ENCODE data around the gene GPS1. TPM values are rescaled to one million over a fixed set of nuclear protein-coding genes. Genes with fewer than 3 reads are reported as not detected.

The GPS1 gene
- total RNA-seq, 2 donors from 2014 or later: 112 to 114 TPM

GRCh38 chr17:82028246-82028645 is 23.5 kb upstream of the GPS1 start:
- no peak for ATAC-seq

GRCh38 chr17:82028966-82029365 is 22.7 kb upstream of the GPS1 start:
- H3K27me3 Mint-ChIP-seq: no peaks in the 10 kb centered on the region
- no peak overlapping the region for H3K27ac Mint-ChIP-seq
- peaks cover 10% of the 10 kb centered on the region in 2 donors for H3K4me1 Mint-ChIP-seq (ENCODE audit: low read depth in 2 of 2)
- no peak for ATAC-seq
- H3K9me3 Mint-ChIP-seq: no peaks in the 10 kb centered on the region
- H3K36me3 Mint-ChIP-seq: no peaks in the 10 kb centered on the region
- no peak overlapping the region for H3K4me3 Mint-ChIP-seq
- DNase-seq (ENCODE audit: low spot score): no peak

More at GRCh38 chr17:82028246-82028645, 23.5 kb upstream of the GPS1 start:
- no peaks in the 10 kb centered on the region for H3K27me3 Mint-ChIP-seq
- no peaks in the 10 kb centered on the region for H3K36me3 Mint-ChIP-seq
- H3K4me3 Mint-ChIP-seq: no peak overlapping the region
- no peaks in the 10 kb centered on the region for H3K9me3 Mint-ChIP-seq
- H3K4me1 Mint-ChIP-seq (ENCODE audit: low read depth in 2 of 2): peaks cover 14% of the 10 kb centered on the region in 2 donors
- no peak for DNase-seq (ENCODE audit: low spot score)
- H3K27ac Mint-ChIP-seq: no peak overlapping the region

- DNase-seq (ENCODE audit: low spot score) (no peak), ATAC-seq (no peak)
- no peaks in the 10 kb centered on the region for H3K36me3 Mint-ChIP-seq
- no peaks in the 10 kb centered on the region for H3K27me3 Mint-ChIP-seq
- H3K4me3 Mint-ChIP-seq: peak overlapping the region; percentile 51
- no peak overlapping the region for H3K27ac Mint-ChIP-seq
- peaks cover 6 to 10% of the 10 kb centered on the region in 2 donors for H3K4me1 Mint-ChIP-seq (ENCODE audit: low read depth in 2 of 2)
- no peaks in the 10 kb centered on the region for H3K9me3 Mint-ChIP-seq
Observed at GRCh38 chr17:82029391-82029790, 22.3 kb upstream of the GPS1 start.

- ATAC-seq: no peak
- peak overlapping the region; percentile 85 for H3K4me3 Mint-ChIP-seq
- no peaks in the 10 kb centered on the region for H3K36me3 Mint-ChIP-seq
- H3K9me3 Mint-ChIP-seq: no peaks in the 10 kb centered on the region
- DNase-seq (ENCODE audit: low spot score): no peak
- no peak overlapping the region for H3K27ac Mint-ChIP-seq
- peaks cover 9 to 10% of the 10 kb centered on the region in 2 donors for H3K4me1 Mint-ChIP-seq (ENCODE audit: low read depth in 2 of 2)
- H3K27me3 Mint-ChIP-seq: no peaks in the 10 kb centered on the region
Observed at GRCh38 chr17:82029990-82030469, 21.7 kb upstream of the GPS1 start.

GRCh38 chr17:82030470-82031302 is 21.0 kb upstream of the GPS1 start:
- Mint-ChIP-seq H3K36me3 (no peaks in the 10 kb centered on the region), H3K9me3 (no peaks in the 10 kb centered on the region), H3K4me3 (peak overlapping the region; percentile 85), H3K4me1 (ENCODE audit: low read depth in 2 of 2) (peaks cover 11 to 16% of the 10 kb centered on the region in 2 donors), H3K27ac (no peak overlapping the region), H3K27me3 (no peaks in the 10 kb centered on the region)
- peak; percentile 86 for DNase-seq (ENCODE audit: low spot score)
- peak; percentile 79 to 88 for ATAC-seq

GRCh38 chr17:82031303-82031884 is 20.3 kb upstream of the GPS1 start, which contains the start of gene RAC3:
TSS of gene RAC3 (plus strand) at chr17:82031678. CDS start at chr17:82031762, 84 bp downstream.
- Mint-ChIP-seq H3K27ac (no peak within 1 kb of the TSS), H3K27me3 (no peaks in the 10 kb centered on the region), H3K9me3 (no peaks in the 10 kb centered on the region), H3K4me3 (peak within 1 kb of the TSS; percentile 85), H3K4me1 (ENCODE audit: low read depth in 2 of 2) (peaks cover 11 to 13% of the 10 kb centered on the region in 2 donors), H3K36me3 (no peaks in the 10 kb centered on the region)
- DNase-seq (ENCODE audit: low spot score) (no peak), ATAC-seq (peak; percentile 7 to 28)

GRCh38 chr17:82031885-82032627 is 19.6 kb upstream of the GPS1 start:
- Mint-ChIP-seq H3K4me1 (ENCODE audit: low read depth in 2 of 2) (peaks cover 11 to 13% of the 10 kb centered on the region in 2 donors), H3K9me3 (no peaks in the 10 kb centered on the region), H3K36me3 (no peaks in the 10 kb centered on the region), H3K4me3 (no peak overlapping the region), H3K27me3 (no peaks in the 10 kb centered on the region), H3K27ac (no peak overlapping the region)
- DNase-seq (ENCODE audit: low spot score) (no peak), ATAC-seq (peak in 1 of 2 donors; percentile 24)

GRCh38 chr17:82033359-82034085 is 18.2 kb upstream of the GPS1 start:
- no peak for DNase-seq (ENCODE audit: low spot score)
- Mint-ChIP-seq H3K27me3 (no peaks in the 10 kb centered on the region), H3K27ac (no peak overlapping the region), H3K4me1 (ENCODE audit: low read depth in 2 of 2) (peaks cover 18 to 20% of the 10 kb centered on the region in 2 donors), H3K9me3 (no peaks in the 10 kb centered on the region), H3K4me3 (no peak overlapping the region), H3K36me3 (no peaks in the 10 kb centered on the region)
- ATAC-seq: no peak

GRCh38 chr17:82034371-82035011 is 17.2 kb upstream of the GPS1 start:
- Mint-ChIP-seq H3K9me3 (no peaks in the 10 kb centered on the region), H3K4me1 (ENCODE audit: low read depth in 2 of 2) (peaks cover 15 to 22% of the 10 kb centered on the region in 2 donors), H3K27ac (no peak overlapping the region), H3K27me3 (no peaks in the 10 kb centered on the region), H3K4me3 (no peak overlapping the region), H3K36me3 (no peaks in the 10 kb centered on the region)
- no peak for DNase-seq (ENCODE audit: low spot score)
- ATAC-seq: no peak

GRCh38 chr17:82035488-82035887 is 16.2 kb upstream of the GPS1 start:
- Mint-ChIP-seq H3K36me3 (no peaks in the 10 kb centered on the region), H3K27ac (no peak overlapping the region), H3K4me1 (ENCODE audit: low read depth in 2 of 2) (peaks cover 12 to 18% of the 10 kb centered on the region in 2 donors), H3K9me3 (no peaks in the 10 kb centered on the region), H3K4me3 (peak overlapping the region; percentile 12), H3K27me3 (no peaks in the 10 kb centered on the region)
- DNase-seq (ENCODE audit: low spot score) (no peak), ATAC-seq (no peak)

GRCh38 chr17:82035956-82036633 is 15.6 kb upstream of the GPS1 start:
- Mint-ChIP-seq H3K27ac (no peak overlapping the region), H3K4me3 (peak overlapping the region; percentile 80), H3K36me3 (no peaks in the 10 kb centered on the region), H3K27me3 (no peaks in the 10 kb centered on the region), H3K4me1 (ENCODE audit: low read depth in 2 of 2) (peaks cover 12 to 17% of the 10 kb centered on the region in 2 donors), H3K9me3 (no peaks in the 10 kb centered on the region)
- DNase-seq (ENCODE audit: low spot score) (no peak), ATAC-seq (no peak)

- DNase-seq (ENCODE audit: low spot score): no peak
- H3K36me3 Mint-ChIP-seq: no peaks in the 10 kb centered on the region
- H3K9me3 Mint-ChIP-seq: no peaks in the 10 kb centered on the region
- H3K27me3 Mint-ChIP-seq: no peaks in the 10 kb centered on the region
- no peak for ATAC-seq
- peak overlapping the region; percentile 80 for H3K4me3 Mint-ChIP-seq
- H3K27ac Mint-ChIP-seq: no peak overlapping the region
- H3K4me1 Mint-ChIP-seq (ENCODE audit: low read depth in 2 of 2): peaks cover 12 to 17% of the 10 kb centered on the region in 2 donors
Observed at GRCh38 chr17:82036634-82037091, 15.0 kb upstream of the GPS1 start.
